Ectodermal cell (in vitro differentiated cells): ENCODE data around the gene MRPL55.

Experiments
- H3K27ac ChIP-seq: 2 replicates; pipeline ENCODE4 v1.7.0; 2013; ENCODE audit warnings: mild to moderate bottlenecking, low read depth, low read length; ENCODE audit not compliant: insufficient read depth, poor library complexity, severe bottlenecking
- H3K27me3 ChIP-seq: 2 replicates; pipeline ENCODE4 v1.7.0; 2013; ENCODE audit warnings: mild to moderate bottlenecking, low read length; ENCODE audit not compliant: insufficient read depth, control insufficient read depth, poor library complexity, severe bottlenecking
- H3K36me3 ChIP-seq: one replicate; pipeline ENCODE4 v1.7.0; 2013; ENCODE audit warnings: low read length; ENCODE audit not compliant: control insufficient read depth, insufficient read depth
- H3K4me1 ChIP-seq: one replicate; pipeline ENCODE4 v1.7.0; 2013; ENCODE audit warnings: low read length; ENCODE audit not compliant: control insufficient read depth, insufficient read depth
- H3K4me3 ChIP-seq: 2 replicates; pipeline ENCODE4 v1.7.0; 2013; ENCODE audit warnings: low read depth, low read length, control low read depth; ENCODE audit not compliant: insufficient read depth
- H3K9me3 ChIP-seq: 2 replicates; pipeline ENCODE4 v1.7.0; 2013; ENCODE audit warnings: mild to moderate bottlenecking, low read length, moderate library complexity; ENCODE audit not compliant: control insufficient read depth
- WGBS, 2 experiments: methylation state at CpG; one replicate each; pipeline ENCODE4 v1.1.7; 2013; ENCODE audit warnings: missing lambda C conversion rate in 2 of 2; 5-methylcytosine and 5-hydroxymethylcytosine counted together

MRPL55 gene

GRCh38 chr1:228084325-228084724, 24.8 kb downstream of the MRPL55 start:
- 88 to 89% methylated on average over 3 of the region's 3 CpGs for WGBS, 2 experiments
- H3K27me3 ChIP-seq: no peaks in the 10 kb centered on the region
- no peaks in the 10 kb centered on the region for H3K36me3 ChIP-seq
- H3K27ac ChIP-seq: no peak overlapping the region
- peaks cover 33% of the 10 kb centered on the region for H3K4me1 ChIP-seq
- peak overlapping the region; percentile 95 for H3K4me3 ChIP-seq
- H3K9me3 ChIP-seq: no peaks in the 10 kb centered on the region

- Histone ChIP-seq H3K4me3 (peak overlapping the region; percentile 95), H3K36me3 (no peaks in the 10 kb centered on the region), H3K9me3 (no peaks in the 10 kb centered on the region), H3K27me3 (no peaks in the 10 kb centered on the region), H3K4me1 (peaks cover 37% of the 10 kb centered on the region), H3K27ac (no peak overlapping the region)
- whole genome bisulfite sequencing, 2 experiments: 12 to 17% methylated on average over 17 of the region's 17 CpGs
Observed at GRCh38 chr1:228083871-228084278, 25.2 kb downstream of the MRPL55 start.

GRCh38 chr1:228082918-228083870, 25.9 kb downstream of the MRPL55 start:
- peak overlapping the region; percentile 76 for H3K27ac ChIP-seq

GRCh38 chr1:228082214-228082917, 26.7 kb downstream of the MRPL55 start, which contains the start of gene ARF1:
Gene ARF1 (plus strand): TSS chr1:228082708. CDS start chr1:228097115, 14,407 bp downstream.
- Histone ChIP-seq H3K27ac (peak within 1 kb of the TSS; percentile 76), H3K4me1 (peaks cover 40% of the 10 kb centered on the region), H3K36me3 (no peaks in the 10 kb centered on the region), H3K9me3 (no peaks in the 10 kb centered on the region), H3K27me3 (no peaks in the 10 kb centered on the region), H3K4me3 (peak within 1 kb of the TSS; percentile 95)
- WGBS, 2 experiments: 1% methylated on average over 87 of the region's 87 CpGs

More at GRCh38 chr1:228082918-228083870, 25.9 kb downstream of the MRPL55 start:
- Histone ChIP-seq H3K36me3 (no peaks in the 10 kb centered on the region), H3K4me1 (peaks cover 40% of the 10 kb centered on the region), H3K9me3 (no peaks in the 10 kb centered on the region), H3K27me3 (no peaks in the 10 kb centered on the region), H3K4me3 (peak overlapping the region; percentile 95)
- WGBS, 2 experiments: 0 to 1% methylated on average over 79 of the region's 79 CpGs

- H3K9me3 ChIP-seq: no peaks in the 10 kb centered on the region
- no peaks in the 10 kb centered on the region for H3K27me3 ChIP-seq
- 17 to 18% methylated on average over 30 to 31 of the region's 31 CpGs for WGBS, 2 experiments
- H3K36me3 ChIP-seq: no peaks in the 10 kb centered on the region
- peak overlapping the region; percentile 62 for H3K27ac ChIP-seq
- peak overlapping the region; percentile 95 for H3K4me3 ChIP-seq
- H3K4me1 ChIP-seq: peaks cover 40% of the 10 kb centered on the region
Observed at GRCh38 chr1:228081578-228082213, 27.4 kb downstream of the MRPL55 start.

GRCh38 chr1:228081144-228081543, 28.0 kb downstream of the MRPL55 start:
- no peaks in the 10 kb centered on the region for H3K9me3 ChIP-seq
- 86% methylated on average over 7 of the region's 7 CpGs for WGBS, 2 experiments
- H3K27ac ChIP-seq: no peak overlapping the region

GRCh38 chr1:228079601-228080263, 29.4 kb downstream of the MRPL55 start:
- WGBS, 2 experiments: 77 to 85% methylated on average over 7 of the region's 7 CpGs
- Histone ChIP-seq H3K36me3 (no peaks in the 10 kb centered on the region), H3K9me3 (no peaks in the 10 kb centered on the region), H3K27me3 (no peaks in the 10 kb centered on the region), H3K4me1 (peaks cover 32% of the 10 kb centered on the region), H3K4me3 (no peak overlapping the region), H3K27ac (no peak overlapping the region)

More at GRCh38 chr1:228081144-228081543, 28.0 kb downstream of the MRPL55 start:
- Histone ChIP-seq H3K4me1 (peaks cover 36% of the 10 kb centered on the region), H3K36me3 (no peaks in the 10 kb centered on the region), H3K27me3 (no peaks in the 10 kb centered on the region), H3K4me3 (peak overlapping the region; percentile 95)

GRCh38 chr1:228079013-228079412, 30.1 kb downstream of the MRPL55 start:
- no peak overlapping the region for H3K27ac ChIP-seq
- no peaks in the 10 kb centered on the region for H3K36me3 ChIP-seq
- no peaks in the 10 kb centered on the region for H3K9me3 ChIP-seq
- 86 to 88% methylated on average over 7 of the region's 7 CpGs for WGBS, 2 experiments
- H3K4me3 ChIP-seq: no peak overlapping the region
- H3K27me3 ChIP-seq: no peaks in the 10 kb centered on the region
- peaks cover 32% of the 10 kb centered on the region for H3K4me1 ChIP-seq

- H3K4me1 ChIP-seq: peaks cover 42% of the 10 kb centered on the region
- no peak overlapping the region for H3K4me3 ChIP-seq
- peaks cover 4% of the 10 kb centered on the region for H3K27me3 ChIP-seq
- 85 to 88% methylated on average over 10 of the region's 10 CpGs for WGBS, 2 experiments
- no peak overlapping the region for H3K27ac ChIP-seq
- no peaks in the 10 kb centered on the region for H3K9me3 ChIP-seq
- H3K36me3 ChIP-seq: no peaks in the 10 kb centered on the region
Observed at GRCh38 chr1:228077565-228078330, 31.4 kb downstream of the MRPL55 start.
